Measurements from ENCODE around the gene ITSN2.

The ITSN2 gene

GRCh38 chr2:24353364-24353763, 7.0 kb downstream of the ITSN2 start:
- no peak for DNase-seq (ENCODE audit: low read depth)
- no peak for TF ChIP-seq CTCF (conservative IDR thresholded peaks at IDR 0.05; ENCODE audit: low read depth, low read length)
- no peak overlapping the region for H3K4me3 ChIP-seq (ENCODE audit: low read depth, low read length)

- no peak overlapping the region for H3K4me3 ChIP-seq (ENCODE audit: low read depth, low read length)
- no peak for TF ChIP-seq CTCF (conservative IDR thresholded peaks at IDR 0.05; ENCODE audit: low read depth, low read length)
- DNase-seq (ENCODE audit: low read depth), result no peak
Observed at GRCh38 chr2:24352664-24353063, 7.7 kb downstream of the ITSN2 start.

- TF ChIP-seq CTCF (conservative IDR thresholded peaks at IDR 0.05; ENCODE audit: low read depth, low read length), result no peak
- DNase-seq (ENCODE audit: low read depth), result no peak
- H3K4me3 ChIP-seq (ENCODE audit: low read depth, low read length), result no peak overlapping the region
Observed at GRCh38 chr2:24351981-24352380, 8.4 kb downstream of the ITSN2 start.

GRCh38 chr2:24351627-24351938, 8.8 kb downstream of the ITSN2 start:
- DNase-seq (ENCODE audit: low read depth), result no peak
- no peak for TF ChIP-seq CTCF (conservative IDR thresholded peaks at IDR 0.05; ENCODE audit: low read depth, low read length)

GRCh38 chr2:24350826-24351626, 9.3 kb downstream of the ITSN2 start:
- no peak for TF ChIP-seq CTCF (conservative IDR thresholded peaks at IDR 0.05; ENCODE audit: low read depth, low read length)
- no peak for DNase-seq (ENCODE audit: low read depth)
- no peak overlapping the region for H3K4me3 ChIP-seq (ENCODE audit: low read depth, low read length)

More at GRCh38 chr2:24351627-24351938, 8.8 kb downstream of the ITSN2 start:
- no peak overlapping the region for H3K4me3 ChIP-seq (ENCODE audit: low read depth, low read length)

- H3K4me3 ChIP-seq (ENCODE audit: low read depth, low read length), result no peak overlapping the region
- no peak for DNase-seq (ENCODE audit: low read depth)
- TF ChIP-seq CTCF (conservative IDR thresholded peaks at IDR 0.05; ENCODE audit: low read depth, low read length), result no peak
Observed at GRCh38 chr2:24349097-24349496, 11.2 kb downstream of the ITSN2 start.

- no peak overlapping the region for H3K4me3 ChIP-seq (ENCODE audit: low read depth, low read length)
- no peak for TF ChIP-seq CTCF (conservative IDR thresholded peaks at IDR 0.05; ENCODE audit: low read depth, low read length)
- no peak for DNase-seq (ENCODE audit: low read depth)
Observed at GRCh38 chr2:24345937-24346336, 14.4 kb downstream of the ITSN2 start.
